ENCODE results near the gene GRAMD1B.
A peak's percentile ranks its signal among the peaks of the same experiment; 100 is the strongest.
"Not testable (repeated sequence)": the region's sequence is repeated elsewhere in the genome, so short reads cannot be mapped to it uniquely, and the experiment has no call there.

Gene GRAMD1B

GRCh38 chr11:123511037-123511870 lies 81.2 kb downstream of the GRAMD1B start:
- TF ChIP-seq GATA1 (IDR thresholded peaks at IDR 0.05; ENCODE audit: low read depth, low read length) (no peak), POLR2A (IDR thresholded peaks at IDR 0.05; ENCODE audit: low read length) (no peak)
- peak; percentile 49 to 68 for DNase-seq

DNA sequence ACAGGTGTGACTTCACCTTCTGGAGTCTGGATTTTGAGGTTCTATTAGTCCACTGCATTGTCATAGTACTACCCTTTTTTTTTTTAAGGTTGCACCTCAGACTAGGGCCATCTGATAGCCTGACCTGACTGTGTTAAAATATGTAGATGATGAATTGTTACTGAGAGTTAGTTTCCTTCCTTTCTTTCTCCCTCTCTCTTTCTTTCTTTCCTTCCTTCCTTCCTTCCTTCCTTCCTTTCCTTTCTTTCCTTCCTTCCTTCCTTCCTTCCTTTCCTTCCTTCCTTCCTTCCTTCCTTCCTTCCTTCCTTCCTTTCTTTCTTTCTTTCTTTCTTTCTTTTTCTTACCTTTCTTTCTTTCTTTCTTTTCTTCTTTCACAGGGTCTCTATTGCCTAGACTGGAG lies 83.2 kb downstream of the GRAMD1B start:
- not testable (repeated sequence) for DNase-seq

- TF ChIP-seq POLR2A (IDR thresholded peaks at IDR 0.05; ENCODE audit: low read length) (no peak), GATA1 (IDR thresholded peaks at IDR 0.05; ENCODE audit: low read depth, low read length) (no peak)
- no peak for DNase-seq
These were observed 86.2 kb downstream of the GRAMD1B start for GRCh38 chr11:123516238-123516637.

- no peak for TF ChIP-seq GATA1 (IDR thresholded peaks at IDR 0.05; ENCODE audit: low read depth, low read length)
- no peak for TF ChIP-seq POLR2A (IDR thresholded peaks at IDR 0.05; ENCODE audit: low read length)
- DNase-seq, result no peak
These were observed 87.7 kb downstream of the GRAMD1B start for GRCh38 chr11:123517559-123518364.

DNA sequence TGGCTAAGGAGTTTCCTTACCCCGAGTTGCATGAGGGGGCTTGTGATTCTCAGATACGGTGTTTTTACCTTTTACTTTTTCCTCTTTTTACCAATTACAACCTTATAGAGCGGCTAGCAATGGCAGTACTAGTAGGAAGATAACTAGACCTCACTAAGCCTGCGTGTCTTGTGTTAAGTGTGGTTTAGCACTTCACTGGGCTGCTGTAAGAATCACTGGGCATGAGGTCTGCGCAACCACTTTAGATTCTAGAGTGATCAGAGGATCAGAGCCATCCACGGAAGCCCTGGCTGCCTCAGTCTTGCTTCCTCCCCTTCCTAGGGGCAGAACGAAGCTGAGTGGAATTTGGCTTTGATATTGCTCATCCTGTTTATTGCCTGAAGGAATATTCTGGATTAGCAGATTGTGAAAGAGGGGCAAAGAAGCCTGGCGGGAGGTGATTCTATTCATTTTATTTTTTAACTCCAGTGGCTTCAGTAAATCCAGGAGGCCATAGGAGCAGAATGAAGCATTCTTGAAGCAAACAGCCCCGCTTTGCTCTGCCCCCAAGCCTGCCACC lies 88.5 kb downstream of the GRAMD1B start:
- TF ChIP-seq POLR2A (IDR thresholded peaks at IDR 0.05; ENCODE audit: low read length) (no peak), GATA1 (IDR thresholded peaks at IDR 0.05; ENCODE audit: low read depth, low read length) (no peak)
- no peak for DNase-seq

GRCh38 chr11:123519055-123519796 lies 89.2 kb downstream of the GRAMD1B start:
- no peak for TF ChIP-seq POLR2A (IDR thresholded peaks at IDR 0.05; ENCODE audit: low read length)
- TF ChIP-seq GATA1 (IDR thresholded peaks at IDR 0.05; ENCODE audit: low read depth, low read length), result no peak

GRCh38 chr11:123519797-123520193 lies 89.7 kb downstream of the GRAMD1B start:
- TF ChIP-seq POLR2A (IDR thresholded peaks at IDR 0.05; ENCODE audit: low read length) (no peak), GATA1 (IDR thresholded peaks at IDR 0.05; ENCODE audit: low read depth, low read length) (no peak)
- no peak for DNase-seq

More at GRCh38 chr11:123519055-123519796, 89.2 kb downstream of the GRAMD1B start:
- DNase-seq, result no peak

GRCh38 chr11:123520476-123520875 lies 90.4 kb downstream of the GRAMD1B start:
- not testable (repeated sequence) for DNase-seq

DNA sequence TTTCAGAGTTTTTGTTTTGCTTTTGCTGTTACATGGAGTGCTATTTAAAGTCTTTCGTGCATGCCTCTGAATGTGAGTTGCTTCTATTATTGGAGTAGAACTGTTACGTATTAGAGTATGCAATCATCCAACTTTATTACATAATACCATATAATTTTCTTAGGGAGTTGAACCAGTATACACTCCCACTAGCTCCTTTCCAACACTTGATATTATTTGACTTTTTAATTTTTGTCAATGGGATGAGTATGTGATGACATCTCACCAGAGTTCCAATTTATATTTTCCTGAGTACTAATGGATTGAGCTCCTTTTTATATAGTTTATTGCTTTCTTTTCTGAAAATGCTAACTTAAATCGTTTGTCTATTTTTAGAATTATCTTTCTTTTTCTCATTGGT lies 90.9 kb downstream of the GRAMD1B start:
- no peak for DNase-seq
- TF ChIP-seq GATA1 (IDR thresholded peaks at IDR 0.05; ENCODE audit: low read depth, low read length) (no peak), POLR2A (IDR thresholded peaks at IDR 0.05; ENCODE audit: low read length) (no peak)

DNA sequence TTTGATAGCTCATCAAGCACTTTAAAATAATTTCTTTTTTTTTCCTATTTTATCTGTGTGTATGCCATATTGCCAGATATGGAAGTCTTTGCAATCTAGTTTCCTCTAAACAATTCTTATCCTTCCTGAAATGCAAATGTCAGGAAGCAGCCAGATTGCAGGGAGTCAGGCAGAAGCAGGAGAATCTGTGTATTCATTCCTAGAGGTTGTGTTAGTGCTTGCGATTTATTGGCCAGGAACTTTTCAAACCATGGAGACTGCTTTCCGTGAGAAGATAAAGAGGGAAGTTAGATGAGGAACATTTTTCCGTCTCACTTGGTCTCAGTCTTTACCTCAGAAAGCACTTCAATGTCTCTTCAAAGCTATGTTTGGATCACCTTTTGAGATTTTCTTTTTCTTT lies 91.9 kb downstream of the GRAMD1B start:
- DNase-seq, result no peak
- TF ChIP-seq POLR2A (IDR thresholded peaks at IDR 0.05; ENCODE audit: low read length) (no peak), GATA1 (IDR thresholded peaks at IDR 0.05; ENCODE audit: low read depth, low read length) (no peak)

DNA sequence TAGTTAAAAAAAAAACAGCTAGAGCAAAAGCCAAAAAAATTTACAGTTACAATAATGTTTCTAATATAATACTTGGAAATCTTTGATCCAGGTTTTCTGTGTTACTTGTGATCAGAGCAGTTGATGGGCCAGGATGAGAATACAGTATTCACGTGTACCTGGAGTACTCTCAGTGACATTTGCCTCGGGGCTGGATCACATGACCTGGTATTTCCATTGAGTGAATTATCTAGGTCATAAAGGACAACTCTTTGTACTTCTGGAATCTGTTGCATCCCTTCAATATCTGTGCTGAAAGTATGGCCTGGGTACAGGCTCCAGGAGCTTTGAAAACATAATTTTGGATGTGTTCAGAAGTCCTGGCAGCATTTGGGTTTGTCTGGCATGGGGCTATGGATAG lies 93.5 kb downstream of the GRAMD1B start:
- DNase-seq, result no peak
- TF ChIP-seq GATA1 (IDR thresholded peaks at IDR 0.05; ENCODE audit: low read depth, low read length), result no peak
- TF ChIP-seq POLR2A (IDR thresholded peaks at IDR 0.05; ENCODE audit: low read length), result no peak

DNA sequence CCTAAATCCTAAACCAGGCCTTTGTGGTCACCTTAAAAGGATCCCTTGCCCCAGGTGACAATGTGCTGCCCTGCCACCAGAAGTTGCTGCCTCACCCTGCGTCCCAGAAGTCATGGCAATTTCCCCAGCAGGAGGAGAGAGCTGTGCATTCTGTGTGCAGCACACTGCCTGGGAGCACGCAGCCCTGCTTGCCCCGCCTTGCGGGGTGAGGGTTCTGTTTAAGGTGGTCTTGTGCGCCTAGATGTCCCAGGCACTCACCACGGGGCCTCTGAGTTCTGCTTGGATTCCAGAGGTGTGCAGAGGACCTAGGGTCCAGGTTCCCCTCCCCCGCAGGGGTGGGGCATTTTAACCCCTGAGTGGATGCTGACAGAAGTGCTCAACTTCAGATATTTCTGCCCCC lies 95.0 kb downstream of the GRAMD1B start:
- no peak for DNase-seq
- no peak for TF ChIP-seq GATA1 (IDR thresholded peaks at IDR 0.05; ENCODE audit: low read depth, low read length)
- no peak for TF ChIP-seq POLR2A (IDR thresholded peaks at IDR 0.05; ENCODE audit: low read length)

DNA sequence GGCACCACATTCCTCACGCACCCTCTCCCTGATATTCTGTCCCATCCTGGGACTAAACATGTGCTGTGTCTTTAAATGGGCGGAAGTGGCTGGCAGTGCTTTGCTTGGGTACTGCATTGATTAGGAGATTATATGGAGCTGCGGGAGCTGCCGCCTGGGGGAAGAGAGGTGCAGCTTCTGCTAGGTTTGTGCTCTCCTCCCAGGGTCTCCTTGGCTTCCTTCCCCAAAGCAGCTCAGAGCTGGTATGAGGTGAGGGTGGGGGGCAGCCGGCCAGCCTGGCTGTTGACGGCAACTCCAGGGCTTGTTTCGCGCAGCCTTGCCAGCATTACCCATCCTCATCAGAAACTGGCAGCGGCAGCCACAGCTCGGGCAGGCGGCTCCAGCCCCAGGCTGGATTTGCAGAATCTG lies 95.4 kb downstream of the GRAMD1B start:
- no peak for DNase-seq

More for the DNA sequence above, 95.4 kb downstream of the GRAMD1B start:
- TF ChIP-seq GATA1 (IDR thresholded peaks at IDR 0.05; ENCODE audit: low read depth, low read length) (no peak), POLR2A (IDR thresholded peaks at IDR 0.05; ENCODE audit: low read length) (no peak)

All from erythroblast (primary cell).